H9 (cell line): ENCODE measurements around the gene AGO3. TPM values are rescaled to one million over a fixed set of nuclear protein-coding genes. Genes with fewer than 3 reads are reported as not detected.

Source experiments
- DNase-seq: peaks from one replicate; pipeline ENCODE4 v3.0.0-alpha.2; 2017
- H2AFZ ChIP-seq: one replicate; pipeline ENCODE4 v1.6.1; 2013; ENCODE audit warnings: mild to moderate bottlenecking, low read length, control low read depth, moderate library complexity
- H2AK5ac ChIP-seq: 2 replicates; pipeline ENCODE4 v1.6.1; 2013; ENCODE audit warnings: low read length, control low read depth, mixed read lengths; ENCODE audit not compliant: insufficient read length
- H2BK120ac ChIP-seq: one replicate; pipeline ENCODE4 v1.6.1; 2013; ENCODE audit warnings: low read depth, mild to moderate bottlenecking, low read length, control low read depth, inconsistent platforms; ENCODE audit not compliant: poor library complexity, severe bottlenecking
- H2BK12ac ChIP-seq: 2 replicates; pipeline ENCODE4 v1.6.1; 2013; ENCODE audit warnings: low read length, control low read depth, mixed read lengths, low read depth; ENCODE audit not compliant: insufficient read length
- H2BK15ac ChIP-seq: 2 replicates; pipeline ENCODE4 v1.6.1; 2013; ENCODE audit warnings: low read depth, low read length, control low read depth
- H2BK20ac ChIP-seq: one replicate; pipeline ENCODE4 v1.6.1; 2013; ENCODE audit warnings: low read depth, mild to moderate bottlenecking, low read length, control low read depth, inconsistent platforms; ENCODE audit not compliant: poor library complexity, severe bottlenecking
- H2BK5ac ChIP-seq: 2 replicates; pipeline ENCODE4 v1.6.1; 2013; ENCODE audit warnings: low read length, control low read depth, mixed read lengths; ENCODE audit not compliant: insufficient read length
- H3K14ac ChIP-seq: 2 replicates; pipeline ENCODE4 v1.6.1; 2013; ENCODE audit warnings: low read length, control low read depth; ENCODE audit not compliant: insufficient read depth
- H3K18ac ChIP-seq: 2 replicates; pipeline ENCODE4 v1.6.1; 2013; ENCODE audit warnings: low read depth, mild to moderate bottlenecking, mixed read lengths, low read length, control low read depth; ENCODE audit not compliant: insufficient read length
- H3K23ac ChIP-seq: 2 replicates; pipeline ENCODE4 v1.6.1; 2013; ENCODE audit warnings: low read length, control low read depth, mixed read lengths, low read depth; ENCODE audit not compliant: insufficient read length
- H3K23me2 ChIP-seq: 2 replicates; pipeline ENCODE4 v1.6.1; 2013; ENCODE audit warnings: low read depth, mild to moderate bottlenecking, mixed read lengths, low read length, control low read depth; ENCODE audit not compliant: insufficient read length, poor library complexity, severe bottlenecking
- H3K27ac ChIP-seq: 2 replicates; pipeline ENCODE4 v1.5.1; 2013; ENCODE audit warnings: low read length, control low read depth, mixed read lengths, low read depth; ENCODE audit not compliant: insufficient read length
- H3K27me3 ChIP-seq: 2 replicates; pipeline ENCODE4 v1.6.1; 2013; ENCODE audit warnings: low read length, control low read depth, inconsistent platforms; ENCODE audit not compliant: insufficient read depth
- H3K4ac ChIP-seq: 2 replicates; pipeline ENCODE4 v1.6.1; 2013; ENCODE audit warnings: low read depth, mild to moderate bottlenecking, control low read depth, inconsistent platforms, low read length, moderate library complexity
- H3K4me1 ChIP-seq: 2 replicates; pipeline ENCODE4 v1.6.1; 2013; ENCODE audit warnings: low read length, control low read depth, inconsistent platforms; ENCODE audit not compliant: insufficient read depth
- H3K4me2 ChIP-seq: 2 replicates; pipeline ENCODE4 v1.6.1; 2013; ENCODE audit warnings: low read length, control low read depth, mixed read lengths; ENCODE audit not compliant: insufficient read length, insufficient read depth
- H3K56ac ChIP-seq: 2 replicates; pipeline ENCODE4 v1.6.1; 2013; ENCODE audit warnings: low read depth, mild to moderate bottlenecking, mixed read lengths, low read length, control low read depth; ENCODE audit not compliant: insufficient read length
- H3K79me1 ChIP-seq: 2 replicates; pipeline ENCODE4 v1.6.1; 2013; ENCODE audit warnings: low read depth, mild to moderate bottlenecking, moderate library complexity, low read length, control low read depth, inconsistent platforms; ENCODE audit not compliant: insufficient read depth, poor library complexity, severe bottlenecking
- H3K79me2 ChIP-seq: 2 replicates; pipeline ENCODE4 v1.6.1; 2013; ENCODE audit warnings: low read length, control low read depth, inconsistent platforms; ENCODE audit not compliant: insufficient read depth
- H3K9ac ChIP-seq: 2 replicates; pipeline ENCODE4 v1.6.1; 2013; ENCODE audit warnings: low read length, control low read depth, mixed read lengths; ENCODE audit not compliant: insufficient read length; ENCODE audit errors: extremely low read depth
- H3K9me3 ChIP-seq: one replicate; pipeline ENCODE4 v1.6.1; 2013; ENCODE audit warnings: low read depth, low read length, inconsistent platforms; ENCODE audit not compliant: control insufficient read depth
- H3T11ph ChIP-seq: one replicate; pipeline ENCODE4 v1.6.1; 2013; ENCODE audit warnings: mild to moderate bottlenecking, low read length, control low read depth, inconsistent platforms
- H4K20me1 ChIP-seq: one replicate; pipeline ENCODE4 v1.6.1; 2013; ENCODE audit not compliant: control insufficient read depth, insufficient read length, insufficient read depth
- H4K5ac ChIP-seq: 2 replicates; pipeline ENCODE4 v1.6.1; 2013; ENCODE audit warnings: low read depth, mild to moderate bottlenecking, mixed read lengths, low read length, control low read depth; ENCODE audit not compliant: insufficient read length
- H4K8ac ChIP-seq: replicated peaks from 2 replicates; pipeline ENCODE4 v1.6.1; 2013; ENCODE audit warnings: low read length, control low read depth, mixed read lengths, low read depth; ENCODE audit not compliant: insufficient read length
- H4K91ac ChIP-seq: 2 replicates; pipeline ENCODE4 v1.6.1; 2013; ENCODE audit warnings: low read depth, mild to moderate bottlenecking, moderate library complexity, mixed read lengths, low read length, control low read depth; ENCODE audit not compliant: insufficient read length
- H3K27ac Mint-ChIP-seq, 3 experiments: 2 replicates in 2 of 3; 3 replicates in 1 of 3; pipeline ENCODE4 v1.8.0; 2020 to 2021; ENCODE audit warnings: mixed read lengths in 3 of 3, mild to moderate bottlenecking in 1 of 3, moderate library complexity in 1 of 3
- H3K27me3 Mint-ChIP-seq: 2 replicates; pipeline ENCODE4 v1.8.0; 2021; ENCODE audit warnings: low read depth, mild to moderate bottlenecking, moderate library complexity, mixed read lengths
- H3K36me3 Mint-ChIP-seq, 3 experiments: 2 replicates in 2 of 3; 3 replicates in 1 of 3; pipeline ENCODE4 v1.8.0; 2020 to 2021; ENCODE audit warnings: low read depth in 3 of 3, mixed read lengths in 3 of 3; ENCODE audit not compliant: insufficient read depth in 1 of 3
- H3K4me1 Mint-ChIP-seq, 2 experiments: 2 replicates each; pipeline ENCODE4 v1.8.0; 2020; ENCODE audit warnings: mixed read lengths in 2 of 2
- H3K4me3 Mint-ChIP-seq, 2 experiments: 2 replicates in 1 of 2; 3 replicates in 1 of 2; pipeline ENCODE4 v1.8.0; 2020 to 2021; ENCODE audit warnings: mild to moderate bottlenecking in 2 of 2, mixed read lengths in 2 of 2, moderate library complexity in 1 of 2
- H3K9me3 Mint-ChIP-seq, 2 experiments: 2 replicates in 1 of 2; 3 replicates in 1 of 2; pipeline ENCODE4 v1.8.0; 2020; ENCODE audit warnings: mild to moderate bottlenecking in 2 of 2, mixed read lengths in 2 of 2, moderate library complexity in 1 of 2
- CTCF ChIP-seq: fragments of 200-600 bp; sonication (generic); conservative IDR thresholded peaks from 3 replicates; pipeline ENCODE4 v1.8.0; 2021; ENCODE audit warnings: antibody characterized with exemption, mild to moderate bottlenecking
- WGBS: extraction: QIAGEN DNeasy Blood & Tissue Kit; methylation state at CpG from one replicate; pipeline ENCODE4 v1.1.7; 2013; ENCODE audit warnings: missing lambda C conversion rate, low lambda C conversion rate, mixed read lengths; ENCODE audit not compliant: insufficient read length; ENCODE audit errors: extremely low coverage; 5-methylcytosine and 5-hydroxymethylcytosine counted together
- total RNA-seq: library from RNA; stranded (reverse); gene quantifications from 2 replicates; pipeline ENCODE4 v1.2.1, GENCODE V29; 2021

AGO3 gene
- total RNA-seq, 1 experiment from 2014 or later = 27.0 TPM

GRCh38 chr1:36099681-36100341 lies 168.9 kb downstream of the AGO3 start:
- WGBS = no CpG with 5 or more reads among the region's 18 CpGs
- Mint-ChIP-seq H3K9me3 (no peaks in the 10 kb centered on the region), H3K36me3 (peaks cover 0 to 7% (median 0%) of the 10 kb centered on the region in 3 experiments; a peak in 2 of 7 replicates), H3K4me3 (no peak overlapping the region), H3K27ac (peak overlapping the region in 1 of 3 experiments; percentile 35; a peak in 2 of 7 replicates), H3K4me1 (peaks cover 16 to 19% of the 10 kb centered on the region in 2 experiments), H3K27me3 (no peaks in the 10 kb centered on the region)
- H3K23me2 ChIP-seq = no peaks in the 10 kb centered on the region
- no peak overlapping the region for H3K4me2 ChIP-seq
- no peak overlapping the region for H2AFZ ChIP-seq
- H3K4ac ChIP-seq = no peak overlapping the region
- no peak overlapping the region for H2BK5ac ChIP-seq
- no peaks in the 10 kb centered on the region for H3K4me1 ChIP-seq
- DNase-seq = peak; percentile 89
- no peak overlapping the region for H4K8ac ChIP-seq
- H2BK20ac ChIP-seq = no peak overlapping the region
- H3K79me2 ChIP-seq = no peaks in the 10 kb centered on the region
- no peak overlapping the region for H3K14ac ChIP-seq
- no peak overlapping the region for H3K56ac ChIP-seq
- no peak overlapping the region for H3K18ac ChIP-seq
- TF ChIP-seq CTCF = peak; percentile 88
- no peak overlapping the region for H2BK15ac ChIP-seq
- H3K27ac ChIP-seq = no peak overlapping the region
- no peak overlapping the region for H3T11ph ChIP-seq
- no peaks in the 10 kb centered on the region for H4K20me1 ChIP-seq
- H2BK120ac ChIP-seq = no peak overlapping the region
- no peaks in the 10 kb centered on the region for H3K79me1 ChIP-seq
- H3K23ac ChIP-seq = no peak overlapping the region
- H4K91ac ChIP-seq = no peak overlapping the region
- no peaks in the 10 kb centered on the region for H3K9me3 ChIP-seq
- no peak overlapping the region for H4K5ac ChIP-seq
- H2BK12ac ChIP-seq = no peak overlapping the region
- no peak overlapping the region for H3K9ac ChIP-seq
- no peaks in the 10 kb centered on the region for H3K27me3 ChIP-seq
- H2AK5ac ChIP-seq = no peak overlapping the region
